ENCODE measurements around the gene DTX1. TPM values are rescaled to one million over a fixed set of nuclear protein-coding genes. Genes with fewer than 3 reads are reported as not detected.

Gene DTX1
- total RNA-seq, 1 experiment from 2014 or later = 3.0 TPM

- H3K4ac ChIP-seq (ENCODE audit: low read depth, low read length) = no peak overlapping the region
- Mint-ChIP-seq H3K4me1 (peaks cover 19 to 25% of the 10 kb centered on the region in 2 experiments), H3K4me3 (no peak overlapping the region), H3K9me3 (no peaks in the 10 kb centered on the region), H3K27me3 (ENCODE audit: low read depth) (peaks cover 10% of the 10 kb centered on the region), H3K36me3 (ENCODE audit: insufficient read depth in 1 of 3, low read depth in 3 of 3) (no peaks in the 10 kb centered on the region; a peak in 1 of 7 replicates), H3K27ac (peak overlapping the region in 1 of 3 experiments; percentile 57; a peak in 1 of 7 replicates)
- H2BK12ac ChIP-seq (ENCODE audit: insufficient read length, low read depth, low read length) = no peak overlapping the region
- H3K18ac ChIP-seq (ENCODE audit: insufficient read length, low read depth, low read length) = no peak overlapping the region
- no peaks in the 10 kb centered on the region for H3K9me3 ChIP-seq (ENCODE audit: control insufficient read depth, low read depth, low read length)
- no peak for TF ChIP-seq CTCF (conservative IDR thresholded peaks at IDR 0.05)
- H2AFZ ChIP-seq (ENCODE audit: low read length) = no peak overlapping the region
- no peaks in the 10 kb centered on the region for H3K23me2 ChIP-seq (ENCODE audit: insufficient read length, low read depth, low read length, poor library complexity, severe bottlenecking)
- no CpG with 5 or more reads among the region's 30 CpGs for WGBS (ENCODE audit: extremely low coverage, insufficient read length, low lambda C conversion rate)
- no peak overlapping the region for H2AK5ac ChIP-seq (ENCODE audit: insufficient read length, low read length)
- H4K20me1 ChIP-seq (ENCODE audit: control insufficient read depth, insufficient read depth, insufficient read length) = no peaks in the 10 kb centered on the region
- H4K5ac ChIP-seq (ENCODE audit: insufficient read length, low read depth, low read length) = no peak overlapping the region
- H3K4me2 ChIP-seq (ENCODE audit: insufficient read depth, insufficient read length, low read length) = no peak overlapping the region
- H3K79me1 ChIP-seq (ENCODE audit: insufficient read depth, low read depth, low read length, poor library complexity, severe bottlenecking) = no peaks in the 10 kb centered on the region
- no peak overlapping the region for H2BK15ac ChIP-seq (ENCODE audit: low read depth, low read length)
- no peaks in the 10 kb centered on the region for H3K27me3 ChIP-seq (ENCODE audit: insufficient read depth, low read length)
- no peak overlapping the region for H2BK20ac ChIP-seq (ENCODE audit: low read depth, low read length, poor library complexity, severe bottlenecking)
- H4K8ac ChIP-seq (replicated peaks; ENCODE audit: insufficient read length, low read depth, low read length) = no peak overlapping the region
- no peak overlapping the region for H3K23ac ChIP-seq (ENCODE audit: insufficient read length, low read depth, low read length)
- no peaks in the 10 kb centered on the region for H3K79me2 ChIP-seq (ENCODE audit: insufficient read depth, low read length)
- no peak overlapping the region for H2BK5ac ChIP-seq (ENCODE audit: insufficient read length, low read length)
- no peak overlapping the region for H3K9ac ChIP-seq (ENCODE audit: extremely low read depth, insufficient read length, low read length)
- H2BK120ac ChIP-seq (ENCODE audit: low read depth, low read length, poor library complexity, severe bottlenecking) = no peak overlapping the region
- H4K91ac ChIP-seq (ENCODE audit: insufficient read length, low read depth, low read length) = no peak overlapping the region
- no peak overlapping the region for H3K56ac ChIP-seq (ENCODE audit: insufficient read length, low read depth, low read length)
- H3K27ac ChIP-seq (ENCODE audit: insufficient read length, low read depth, low read length) = no peak overlapping the region
- H3T11ph ChIP-seq (ENCODE audit: low read length) = no peak overlapping the region
- DNase-seq = no peak
- no peaks in the 10 kb centered on the region for H3K4me1 ChIP-seq (ENCODE audit: insufficient read depth, low read length)
- H3K14ac ChIP-seq (ENCODE audit: insufficient read depth, low read length) = no peak overlapping the region
Observed at GRCh38 chr12:113096675-113097461, 40.3 kb downstream of the DTX1 start.

Data from H9 (cell line).